HepG2 (cell line): ENCODE measurements around the gene PLK5. TPM values are rescaled to one million over a fixed set of nuclear protein-coding genes. Genes with fewer than 3 reads are reported as not detected.
A peak's percentile ranks its signal among the peaks of the same experiment; 100 is the strongest.

Experiments used
- ATAC-seq: fragments of 200-7000 bp; cut with Tn5 transposase; 3 replicates; pipeline ENCODE4 v1.9.1; 2020; ENCODE audit warnings: mild to moderate bottlenecking, moderate library complexity
- BruUV-seq: library from RNA; stranded (reverse); fragments of 400-500 nt; replicated peaks from 2 replicates; lab custom pipeline; 2021; lab: Mats Ljungman, UMichigan
- CTCF ChIA-PET: fragments of 300-600 bp; formaldehyde crosslinking; extraction: SDS; loops from one replicate; lab custom pipeline; 2021; ENCODE audit warnings: low total read pairs, inconsistent platforms, low intra/inter-chr PET ratio; lab: Yijun Ruan, JAX
- POLR2A ChIA-PET: fragments of 350-600 bp; sonication (Branson Sonifier 250); formaldehyde crosslinking; loops from one replicate; lab custom pipeline; 2020; ENCODE audit warnings: antibody characterized with exemption, inconsistent platforms; lab: Yijun Ruan, JAX
- DNase-seq: peaks from one replicate; pipeline ENCODE4 v3.0.0-alpha.2; 2015; ENCODE audit warnings: low spot score
- FAIRE-seq: peaks from 3 replicates; lab custom pipeline; 2011; peaks lifted over from hg19 to GRCh38; lab: Jason Lieb, UNC
- H2AFZ ChIP-seq: one replicate; pipeline ENCODE4 v1.6.1; 2011; ENCODE audit warnings: low read length, inconsistent platforms
- H3K27ac ChIP-seq: fragments of 300-600 bp; 3 replicates; pipeline ENCODE4 v1.8.0; 2011; ENCODE audit warnings: mixed run types, mild to moderate bottlenecking, mixed read lengths, low read length, inconsistent platforms; ENCODE audit not compliant: insufficient read depth; ENCODE audit errors: extremely low read length
- H3K27me3 ChIP-seq, 2 experiments: fragments of 200-600 bp in 1 of 2; 2 replicates in 1 of 2; 3 replicates in 1 of 2; pipeline versions ENCODE4 v1.6.0 to v1.8.0; 2011; ENCODE audit warnings: low read length in 2 of 2, mild to moderate bottlenecking in 2 of 2, moderate library complexity in 2 of 2, inconsistent platforms in 1 of 2; ENCODE audit not compliant: insufficient read depth in 2 of 2, control insufficient read depth in 1 of 2
- H3K36me3 ChIP-seq, 2 experiments: fragments of 200-600 bp in 1 of 2; replicated peaks in 1 of 2; 2 replicates in 1 of 2; 3 replicates in 1 of 2; pipeline versions ENCODE4 v1.5.1 to v1.8.0; 2011; ENCODE audit warnings: low read length in 2 of 2, inconsistent platforms in 1 of 2; ENCODE audit not compliant: insufficient read depth in 2 of 2, control insufficient read depth in 1 of 2
- H3K4me1 ChIP-seq: 2 replicates; pipeline ENCODE4 v1.5.1; 2012; ENCODE audit warnings: low read length, inconsistent platforms; ENCODE audit not compliant: insufficient read depth
- H3K4me2 ChIP-seq: 2 replicates; pipeline ENCODE4 v1.6.0; 2011; ENCODE audit warnings: low read depth, low read length, inconsistent platforms
- H3K4me3 ChIP-seq, 3 experiments: fragments of 200-600 bp in 1 of 3; sonication (generic), shearing (Covaris generic) in 1 of 3; replicated peaks in 1 of 3; 2 replicates each; pipeline ENCODE4 v1.5.1; 2011 to 2016; ENCODE audit warnings: low read length in 3 of 3, inconsistent platforms in 2 of 3, low read depth in 2 of 3, mild to moderate bottlenecking in 2 of 3, control low read depth in 1 of 3, mixed read lengths in 1 of 3; ENCODE audit not compliant: insufficient read depth in 1 of 3
- H3K79me2 ChIP-seq: one replicate; pipeline ENCODE4 v1.6.1; 2011; ENCODE audit warnings: low read length, inconsistent platforms; ENCODE audit not compliant: insufficient read depth
- H3K9ac ChIP-seq: 2 replicates; pipeline ENCODE4 v1.6.0; 2011; ENCODE audit warnings: mild to moderate bottlenecking, low read depth, low read length, inconsistent platforms; ENCODE audit not compliant: insufficient read depth
- H3K9me3 ChIP-seq: 2 replicates; pipeline ENCODE4 v1.5.1; 2012; ENCODE audit warnings: mild to moderate bottlenecking, low read length
- H4K20me1 ChIP-seq: 2 replicates; pipeline ENCODE4 v1.6.0; 2011; ENCODE audit warnings: inconsistent platforms, mild to moderate bottlenecking, low read length, moderate library complexity; ENCODE audit not compliant: insufficient read depth
- CC2D1A ChIP-seq: sonication (generic); formaldehyde crosslinking; IDR thresholded peaks from 2 replicates; pipeline ENCODE4 v1.8.1; 2023; ENCODE audit warnings: mild to moderate bottlenecking, missing genetic modification reagents
- CHD4 ChIP-seq: fragments of 200-600 bp; sonication (generic); IDR thresholded peaks from 2 replicates; pipeline ENCODE4 v1.7.0; 2017; ENCODE audit warnings: mild to moderate bottlenecking, low read length, borderline replicate concordance
- HCFC1 ChIP-seq: fragments of 150-350 bp; IDR thresholded peaks from 2 replicates; pipeline ENCODE4 v1.6.1; 2014; ENCODE audit warnings: low read depth, low read length
- HNRNPK ChIP-seq: fragments of 200-400 bp; formaldehyde crosslinking; IDR thresholded peaks from 2 replicates; pipeline ENCODE4 v1.6.1; 2018; ENCODE audit warnings: low read length, low read depth, moderate library complexity, mild to moderate bottlenecking; ENCODE audit not compliant: poor library complexity, severe bottlenecking
- JUN ChIP-seq: sonication (generic); formaldehyde crosslinking; IDR thresholded peaks from 2 replicates; pipeline ENCODE4 v1.4.0; 2020; ENCODE audit warnings: mild to moderate bottlenecking, missing genetic modification reagents
- JUNB ChIP-seq: sonication (generic); formaldehyde crosslinking; IDR thresholded peaks from 2 replicates; pipeline ENCODE4 v1.8.0; 2022; ENCODE audit warnings: missing genetic modification reagents, mild to moderate bottlenecking, borderline replicate concordance
- JUND ChIP-seq: sonication (generic); formaldehyde crosslinking; IDR thresholded peaks from 2 replicates; pipeline ENCODE4 v1.8.0; 2022; ENCODE audit warnings: mild to moderate bottlenecking, missing genetic modification reagents
- KDM2A ChIP-seq: sonication (generic); formaldehyde crosslinking; IDR thresholded peaks from 2 replicates; pipeline ENCODE4 v1.4.0; 2020; ENCODE audit warnings: low read depth, missing genetic modification reagents, borderline replicate concordance
- NFKBIZ ChIP-seq: IDR thresholded peaks from 2 replicates; pipeline ENCODE4 v1.6.1; 2018; ENCODE audit warnings: missing genetic modification reagents, missing compliant biosample characterization
- ONECUT2 ChIP-seq: sonication (generic); formaldehyde crosslinking; IDR thresholded peaks from 2 replicates; pipeline ENCODE4 v1.4.0; 2020; ENCODE audit warnings: missing genetic modification reagents
- PHF21A ChIP-seq: sonication (generic); formaldehyde crosslinking; IDR thresholded peaks from 2 replicates; pipeline ENCODE4 v1.5.0; 2020; ENCODE audit warnings: mild to moderate bottlenecking, missing genetic modification reagents
- RFX1 ChIP-seq: fragments of 450-650 bp; IDR thresholded peaks from 2 replicates; pipeline ENCODE4 v1.6.1; 2017
- SOX6 ChIP-seq, 2 experiments: fragments of 450-650 bp in 1 of 2; sonication (generic) in 1 of 2; formaldehyde crosslinking in 1 of 2; IDR thresholded peaks; 2 replicates each; pipeline versions ENCODE4 v1.4.0 to v1.6.1; 2017 to 2020; ENCODE audit warnings: antibody characterized with exemption in 1 of 2, mild to moderate bottlenecking in 1 of 2, missing genetic modification reagents in 1 of 2
- ZC3H4 ChIP-seq: sonication (generic); formaldehyde crosslinking; IDR thresholded peaks from 2 replicates; pipeline ENCODE4 v1.4.0; 2020; ENCODE audit warnings: missing genetic modification reagents, borderline replicate concordance
- ZNF484 ChIP-seq: sonication (generic); formaldehyde crosslinking; IDR thresholded peaks from 2 replicates; pipeline ENCODE4 v1.5.1; 2020; ENCODE audit warnings: mild to moderate bottlenecking, low read depth, missing genetic modification reagents, borderline replicate concordance
- ZNF572 ChIP-seq: sonication (generic); formaldehyde crosslinking; IDR thresholded peaks from 2 replicates; pipeline ENCODE4 v1.5.1; 2020; ENCODE audit warnings: mild to moderate bottlenecking, missing genetic modification reagents
- ZNF850 ChIP-seq: sonication (generic); formaldehyde crosslinking; conservative IDR thresholded peaks from 2 replicates; pipeline ENCODE4 v1.9.0; 2021; ENCODE audit warnings: mild to moderate bottlenecking, missing genetic modification reagents
- WGBS: methylation state at CpG from one replicate; pipeline ENCODE4 v1.1.6; 2017; ENCODE audit warnings: low lambda C conversion rate; 5-methylcytosine and 5-hydroxymethylcytosine counted together
- in situ Hi-C: cut with HindIII; loops from 2 replicates; pipeline ENCODE4 v1.10.0; 2017; ENCODE audit warnings: low pct_unique_long_range_greater_than_20kb; ENCODE audit not compliant: extremely low pct_ligation_motif_present
- intact Hi-C: fragments of 100-400 bp; cut with micrococcal nuclease; formaldehyde crosslinking; loops from one replicate; pipeline ENCODE4 v1.10.0; 2022; ENCODE audit not compliant: unreplicated experiment
- polyA plus RNA-seq, 8 experiments: library from polyadenylated mRNA; depleted of rRNA in 3 of 8; stranded (reverse) in 7 of 8; unstranded in 1 of 8; fragments of >200 nt; fragmentation: Illumina TruSeq in 4 of 8; extraction: Trizol in 4 of 8; gene quantifications; 2 replicates each; pipeline versions ENCODE4 v1.2.1 to v1.2.3, GENCODE V29; 2011 to 2016; ENCODE audit warnings: low read depth in 4 of 8, missing spikeins in 1 of 8, mixed read lengths in 1 of 8; ENCODE audit not compliant: insufficient read depth in 1 of 8
- total RNA-seq, 5 experiments: library from RNA; depleted of rRNA; stranded (reverse); fragments of >200 nt; fragmentation: Illumina TruSeq; extraction: Trizol; gene quantifications; 2 replicates each; pipeline ENCODE4 v1.2.3, GENCODE V29; 2016; ENCODE audit warnings: low read depth in 1 of 5
- TF ChIP-seq, protein P1 (sequence below): sonication (generic); formaldehyde crosslinking; IDR thresholded peaks from 2 replicates; pipeline ENCODE4 v1.4.0; 2020; ENCODE audit warnings: mild to moderate bottlenecking, missing genetic modification reagents
- TF ChIP-seq, protein P2 (sequence below): IDR thresholded peaks from 2 replicates; pipeline ENCODE4 v1.6.1; 2016; ENCODE audit warnings: missing genetic modification reagents, missing compliant biosample characterization
- TF ChIP-seq, protein P3 (sequence below): sonication (generic); formaldehyde crosslinking; conservative IDR thresholded peaks from 2 replicates; pipeline ENCODE4 v1.8.0; 2022; ENCODE audit warnings: low read depth, missing genetic modification reagents
- TF ChIP-seq, protein P4 (sequence below): sonication (generic); formaldehyde crosslinking; IDR thresholded peaks from 2 replicates; pipeline ENCODE4 v1.4.0; 2020; ENCODE audit warnings: missing genetic modification reagents

Gene PLK5
- total and polyA plus RNA-seq, 2 of the 13 experiments (the other 11 are each of a cell fraction or from before 2014, with no cell fraction given), result not detected

DNA sequence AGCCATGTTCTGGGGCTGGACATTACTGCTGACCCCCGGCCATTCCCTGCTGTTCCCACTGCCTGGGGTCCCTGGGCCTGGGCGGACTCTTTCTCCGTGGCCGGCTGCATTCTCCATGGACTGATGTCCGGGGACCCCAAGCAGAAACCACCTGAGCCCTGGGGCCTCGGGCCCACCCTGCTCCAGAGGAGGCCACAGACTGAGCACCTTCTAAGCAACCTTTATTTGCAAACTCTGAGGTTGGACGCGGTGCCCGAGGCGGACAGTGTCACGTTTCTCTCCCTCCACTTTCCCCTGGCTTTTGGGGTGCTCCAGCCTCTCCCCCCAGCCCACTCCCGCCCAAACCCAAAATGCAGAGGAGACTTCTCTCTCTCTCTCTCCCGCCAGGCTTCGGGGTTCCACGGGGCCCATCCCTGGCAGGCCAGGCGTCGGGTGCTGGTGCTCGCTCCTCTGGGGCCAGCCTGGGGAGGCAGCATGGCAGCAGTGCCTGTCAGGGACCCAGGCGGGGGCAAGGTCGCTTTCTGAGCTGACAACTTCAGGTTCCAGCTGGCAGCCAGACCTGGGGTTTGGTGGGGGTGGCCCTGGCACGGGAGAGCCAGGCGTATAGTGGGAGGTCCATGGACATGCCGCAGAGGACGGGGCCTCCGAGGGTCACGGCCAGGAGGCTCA, 42.5 kb upstream of the PLK5 start:
- H3K4me3 ChIP-seq, result 0 out of 6 replicates have a peak overlapping the region, but pooled peaks of 1 of the 3 experiments have one; percentile 2
- no peaks in the 10 kb centered on the region for H3K9me3 ChIP-seq
- peak overlapping the region; percentile 40 for H3K9ac ChIP-seq
- intact Hi-C loops (no loop called here), in situ Hi-C loops (no loop called here)
- no peaks in the 10 kb centered on the region for H3K27me3 ChIP-seq
- peak overlapping the region; percentile 58 for H3K4me2 ChIP-seq
- H3K4me1 ChIP-seq, result peaks cover 48% of the 10 kb centered on the region
- CTCF ChIA-PET, result no interaction called here
- no peak for DNase-seq
- peaks cover 2 to 5% of the 10 kb centered on the region in 2 experiments; a peak in 2 of 5 replicates for H3K36me3 ChIP-seq
- H3K79me2 ChIP-seq, result peaks cover 15% of the 10 kb centered on the region
- POLR2A ChIA-PET, result interaction anchor here (2.7 kb wide), 1 partner anchor 11 kb away, joined by 29 read pairs; the partner anchor contains the start of gene REEP6
- 0 out of 2 replicates have a peak, but pooled peaks cover 3% of the 10 kb centered on the region for H4K20me1 ChIP-seq
- no peak overlapping the region for H2AFZ ChIP-seq
- peak; percentile 5; the same call in 1 of the 3 replicates for ATAC-seq
- H3K27ac ChIP-seq, result peak overlapping the region; percentile 85
- no peak for FAIRE-seq
- 66% methylated on average over 18 of the region's 26 CpGs for WGBS
- BruUV-seq, result no TSS peak
- no peak for TF ChIP-seq CHD4
- TF ChIP-seq, protein P1, sequence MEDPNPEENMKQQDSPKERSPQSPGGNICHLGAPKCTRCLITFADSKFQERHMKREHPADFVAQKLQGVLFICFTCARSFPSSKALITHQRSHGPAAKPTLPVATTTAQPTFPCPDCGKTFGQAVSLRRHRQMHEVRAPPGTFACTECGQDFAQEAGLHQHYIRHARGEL (CRISPR knock-in tag), result no peak
- TF ChIP-seq JUN, result no peak
- no peak for TF ChIP-seq SOX6 (IDR thresholded peaks at IDR 0.05)
- TF ChIP-seq SOX6 (CRISPR knock-in tag; IDR thresholded peaks at IDR 0.05), result peak; percentile 26; the same call in 1 of the 2 replicates
- no peak for TF ChIP-seq ZNF484
- no peak for TF ChIP-seq HCFC1
- no peak for TF ChIP-seq NFKBIZ (CRISPR knock-in tag)
- no peak for TF ChIP-seq ZNF572 (CRISPR knock-in tag)
- TF ChIP-seq JUNB (CRISPR knock-in tag), result no peak
- TF ChIP-seq ZC3H4 (CRISPR knock-in tag), result no peak
- TF ChIP-seq, protein P2, sequence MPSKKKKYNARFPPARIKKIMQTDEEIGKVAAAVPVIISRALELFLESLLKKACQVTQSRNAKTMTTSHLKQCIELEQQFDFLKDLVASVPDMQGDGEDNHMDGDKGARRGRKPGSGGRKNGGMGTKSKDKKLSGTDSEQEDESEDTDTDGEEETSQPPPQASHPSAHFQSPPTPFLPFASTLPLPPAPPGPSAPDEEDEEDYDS, result no peak
- TF ChIP-seq PHF21A, result 0 out of 2 replicates have a peak, but pooled peaks have one; percentile 15
- no peak for TF ChIP-seq RFX1
- TF ChIP-seq, protein P3, sequence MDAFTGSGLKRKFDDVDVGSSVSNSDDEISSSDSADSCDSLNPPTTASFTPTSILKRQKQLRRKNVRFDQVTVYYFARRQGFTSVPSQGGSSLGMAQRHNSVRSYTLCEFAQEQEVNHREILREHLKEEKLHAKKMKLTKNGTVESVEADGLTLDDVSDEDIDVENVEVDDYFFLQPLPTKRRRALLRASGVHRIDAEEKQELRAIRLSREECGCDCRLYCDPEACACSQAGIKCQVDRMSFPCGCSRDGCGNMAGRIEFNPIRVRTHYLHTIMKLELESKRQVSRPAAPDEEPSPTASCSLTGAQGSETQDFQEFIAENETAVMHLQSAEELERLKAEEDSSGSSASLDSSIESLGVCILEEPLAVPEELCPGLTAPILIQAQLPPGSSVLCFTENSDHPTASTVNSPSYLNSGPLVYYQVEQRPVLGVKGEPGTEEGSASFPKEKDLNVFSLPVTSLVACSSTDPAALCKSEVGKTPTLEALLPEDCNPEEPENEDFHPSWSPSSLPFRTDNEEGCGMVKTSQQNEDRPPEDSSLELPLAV, result no peak
- TF ChIP-seq, protein P4, sequence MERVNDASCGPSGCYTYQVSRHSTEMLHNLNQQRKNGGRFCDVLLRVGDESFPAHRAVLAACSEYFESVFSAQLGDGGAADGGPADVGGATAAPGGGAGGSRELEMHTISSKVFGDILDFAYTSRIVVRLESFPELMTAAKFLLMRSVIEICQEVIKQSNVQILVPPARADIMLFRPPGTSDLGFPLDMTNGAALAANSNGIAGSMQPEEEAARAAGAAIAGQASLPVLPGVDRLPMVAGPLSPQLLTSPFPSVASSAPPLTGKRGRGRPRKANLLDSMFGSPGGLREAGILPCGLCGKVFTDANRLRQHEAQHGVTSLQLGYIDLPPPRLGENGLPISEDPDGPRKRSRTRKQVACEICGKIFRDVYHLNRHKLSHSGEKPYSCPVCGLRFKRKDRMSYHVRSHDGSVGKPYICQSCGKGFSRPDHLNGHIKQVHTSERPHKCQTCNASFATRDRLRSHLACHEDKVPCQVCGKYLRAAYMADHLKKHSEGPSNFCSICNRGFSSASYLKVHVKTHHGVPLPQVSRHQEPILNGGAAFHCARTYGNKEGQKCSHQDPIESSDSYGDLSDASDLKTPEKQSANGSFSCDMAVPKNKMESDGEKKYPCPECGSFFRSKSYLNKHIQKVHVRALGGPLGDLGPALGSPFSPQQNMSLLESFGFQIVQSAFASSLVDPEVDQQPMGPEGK (CRISPR knock-in tag), result no peak
- TF ChIP-seq JUND, result no peak
- TF ChIP-seq KDM2A, result 0 out of 2 replicates have a peak, but pooled peaks have one; percentile 13
- TF ChIP-seq ONECUT2 (CRISPR knock-in tag), result no peak
- no peak for TF ChIP-seq ZNF850
- no peak for TF ChIP-seq HNRNPK
- TF ChIP-seq CC2D1A (CRISPR knock-in tag), result no peak
